Stimulated activated CD4-positive, alpha-beta T cell treated with anti-CD3 and anti-CD28 coated beads, Interleukin-4, amount 100 ng/mL, for 4 hours (primary cell): ENCODE results near the gene ZFPM1.
"Not testable (repeated sequence)": the region's sequence is repeated elsewhere in the genome, so short reads cannot be mapped to it uniquely, and the experiment has no call there.

ENCODE experiments used
- DNase-seq, 2 experiments: peaks; one replicate each; pipeline ENCODE4 v3.0.0-alpha.2; 2020

The ZFPM1 gene

DNA sequence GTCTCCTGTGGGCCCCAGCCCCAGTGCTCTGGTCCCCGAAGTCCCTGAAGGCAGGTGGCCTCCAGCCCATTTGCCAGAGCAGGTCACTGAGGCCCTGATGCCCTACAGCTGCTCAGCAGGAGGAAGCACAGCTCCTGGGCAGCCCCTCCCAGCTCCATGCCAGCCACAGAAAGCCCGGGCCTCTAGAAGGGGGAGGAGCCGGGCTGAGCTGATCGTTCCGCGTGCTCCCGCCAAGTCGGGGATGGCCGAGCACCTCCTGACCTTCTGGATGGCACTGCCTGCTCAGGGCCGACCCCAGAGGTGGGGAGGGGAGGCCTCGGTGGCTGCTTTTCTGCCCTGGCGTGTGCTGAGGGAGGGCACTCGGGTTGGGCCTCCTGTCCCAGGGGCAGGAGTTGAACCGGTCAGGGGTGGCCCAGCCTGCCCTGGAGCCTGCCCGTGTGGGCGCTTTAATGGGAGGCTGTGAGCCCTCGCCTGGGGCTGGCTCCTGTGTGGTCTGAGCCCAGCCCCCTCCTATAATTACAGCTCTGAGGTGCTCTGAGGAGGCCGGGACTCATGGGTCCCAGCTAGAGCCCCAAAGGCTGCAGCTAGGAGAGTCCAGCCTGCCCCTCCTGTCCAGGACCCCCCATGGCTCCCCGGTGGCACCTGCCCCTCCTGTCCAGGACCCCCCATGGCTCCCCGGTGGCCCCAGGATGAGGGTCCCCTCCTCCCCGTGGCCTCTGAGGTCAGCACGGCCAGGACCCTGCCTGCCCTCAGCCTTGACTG lies 29.7 kb downstream of the ZFPM1 start:
- no peak for DNase-seq

DNA sequence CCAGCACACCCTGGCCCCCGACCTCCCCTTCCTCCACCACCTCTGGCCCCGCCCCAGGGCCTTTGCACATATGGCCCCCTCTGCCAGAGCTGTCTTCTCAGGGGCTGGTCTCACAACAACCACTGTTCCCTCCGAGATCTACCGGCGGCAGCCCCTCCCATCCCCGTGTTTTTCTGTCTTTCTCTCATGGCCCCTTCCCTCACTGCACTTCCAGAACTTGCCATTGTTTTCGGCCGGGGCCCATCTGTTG lies 30.2 kb downstream of the ZFPM1 start:
- DNase-seq: no peak

DNA sequence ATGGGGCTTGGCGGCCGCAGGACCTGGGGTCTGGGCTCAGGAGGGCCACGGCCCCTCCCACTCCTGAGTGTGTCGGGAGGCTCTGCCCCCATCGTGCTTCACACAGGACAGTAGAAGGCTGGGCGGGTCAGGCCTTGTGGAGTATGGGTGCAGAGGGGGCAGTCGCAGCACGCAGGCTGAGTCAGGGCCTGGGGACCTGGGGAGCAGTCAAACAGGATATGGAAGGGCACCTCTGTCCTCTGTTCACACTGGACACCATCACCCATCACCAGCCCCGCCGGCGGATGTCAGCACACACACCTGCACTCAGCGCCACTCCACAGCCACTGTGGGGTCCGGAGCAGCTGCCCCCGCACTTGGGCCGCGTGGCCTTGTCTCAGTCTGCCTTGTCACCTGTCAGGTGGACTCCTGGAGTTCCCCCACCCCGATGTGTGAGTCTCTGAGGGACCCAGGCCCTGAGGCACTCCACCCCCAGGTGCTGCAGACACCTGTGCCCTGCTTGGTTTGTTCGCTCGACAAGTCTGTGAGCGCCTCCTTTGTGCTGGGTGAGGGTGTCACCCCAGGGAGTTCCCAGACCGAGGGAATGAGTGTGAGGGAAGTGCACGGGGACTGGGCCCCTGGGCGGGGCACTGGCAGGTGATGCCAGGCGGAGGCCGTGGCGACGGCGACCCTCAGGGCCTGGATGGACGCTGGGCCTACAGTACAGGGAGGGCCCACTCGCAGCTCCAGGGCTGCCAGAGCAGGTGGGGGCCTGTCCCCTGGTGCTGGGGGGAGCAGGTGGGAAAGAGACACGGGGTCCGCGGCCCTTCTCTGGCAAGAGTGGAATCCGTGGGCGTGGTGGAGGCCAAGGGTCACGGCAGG lies 31.7 kb downstream of the ZFPM1 start:
- DNase-seq: no peak

DNA sequence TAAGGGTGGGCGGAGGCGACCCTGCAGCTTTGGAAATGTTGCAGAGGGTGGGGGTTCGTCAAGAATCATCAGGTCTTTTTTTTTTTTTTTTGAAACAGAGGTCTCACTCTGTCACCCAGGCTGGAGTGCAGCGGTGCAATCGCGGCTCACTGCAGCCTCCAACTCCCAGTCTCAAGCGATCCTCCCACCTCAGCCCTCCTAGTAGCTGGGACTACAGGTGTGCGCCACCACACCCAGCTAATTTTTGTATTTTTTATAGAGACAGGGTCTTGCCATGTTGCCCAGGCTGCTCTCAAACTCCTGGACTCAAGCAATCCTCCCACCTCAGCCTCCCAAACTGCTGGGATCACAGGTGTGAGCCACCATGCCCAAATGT lies 32.3 kb downstream of the ZFPM1 start:
- not testable (repeated sequence) for DNase-seq

DNA sequence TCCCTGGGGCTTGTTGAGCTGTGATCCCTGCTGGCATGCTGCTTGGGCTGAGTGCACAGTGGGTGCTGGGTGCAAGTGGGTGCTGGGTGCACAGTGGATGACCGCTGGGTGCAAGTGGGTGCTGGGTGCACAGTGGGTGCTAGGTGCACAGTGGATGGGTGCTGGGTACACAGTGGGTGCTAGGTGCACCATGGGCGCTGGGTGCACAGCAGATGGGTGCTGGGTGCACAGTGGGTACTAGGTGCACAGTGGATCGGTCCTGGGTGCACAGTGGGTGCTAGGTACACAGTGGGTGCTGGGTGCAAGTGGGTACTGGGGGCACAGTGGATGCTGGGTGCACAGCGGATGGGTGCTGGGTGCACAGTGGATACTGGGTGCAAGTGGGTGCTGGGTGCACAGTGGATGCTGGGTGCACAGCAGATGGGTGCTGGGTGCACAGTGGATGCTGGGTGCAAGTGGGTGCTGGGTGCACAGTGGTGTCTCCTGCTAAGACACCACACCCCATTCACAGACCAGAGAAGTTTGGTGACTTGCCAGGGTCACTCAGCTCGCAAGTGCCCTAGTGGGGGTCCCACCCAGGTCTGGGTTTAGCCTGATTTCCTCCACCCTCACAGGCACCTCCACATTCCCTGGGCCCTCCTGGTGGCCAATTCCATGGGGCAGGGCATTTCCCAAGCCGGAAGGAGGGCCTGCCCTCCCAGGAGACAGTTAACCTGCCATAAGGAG lies 33.5 kb downstream of the ZFPM1 start:
- DNase-seq: no peak

DNA sequence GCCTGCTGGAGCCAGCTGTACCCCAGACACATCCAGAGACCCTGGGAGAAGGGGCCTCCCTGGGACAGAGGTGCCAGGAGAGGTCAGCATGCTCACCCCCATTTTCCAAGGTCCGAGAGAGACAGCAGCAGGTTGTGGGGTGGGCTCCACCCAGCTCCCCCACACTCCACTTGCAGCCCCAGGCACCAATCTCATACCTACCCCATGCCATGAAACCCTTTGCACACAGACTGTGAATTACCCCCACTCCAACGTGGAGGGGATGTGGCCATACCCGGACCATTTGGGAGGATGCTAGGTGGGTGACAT lies 34.0 kb downstream of the ZFPM1 start:
- no peak for DNase-seq

DNA sequence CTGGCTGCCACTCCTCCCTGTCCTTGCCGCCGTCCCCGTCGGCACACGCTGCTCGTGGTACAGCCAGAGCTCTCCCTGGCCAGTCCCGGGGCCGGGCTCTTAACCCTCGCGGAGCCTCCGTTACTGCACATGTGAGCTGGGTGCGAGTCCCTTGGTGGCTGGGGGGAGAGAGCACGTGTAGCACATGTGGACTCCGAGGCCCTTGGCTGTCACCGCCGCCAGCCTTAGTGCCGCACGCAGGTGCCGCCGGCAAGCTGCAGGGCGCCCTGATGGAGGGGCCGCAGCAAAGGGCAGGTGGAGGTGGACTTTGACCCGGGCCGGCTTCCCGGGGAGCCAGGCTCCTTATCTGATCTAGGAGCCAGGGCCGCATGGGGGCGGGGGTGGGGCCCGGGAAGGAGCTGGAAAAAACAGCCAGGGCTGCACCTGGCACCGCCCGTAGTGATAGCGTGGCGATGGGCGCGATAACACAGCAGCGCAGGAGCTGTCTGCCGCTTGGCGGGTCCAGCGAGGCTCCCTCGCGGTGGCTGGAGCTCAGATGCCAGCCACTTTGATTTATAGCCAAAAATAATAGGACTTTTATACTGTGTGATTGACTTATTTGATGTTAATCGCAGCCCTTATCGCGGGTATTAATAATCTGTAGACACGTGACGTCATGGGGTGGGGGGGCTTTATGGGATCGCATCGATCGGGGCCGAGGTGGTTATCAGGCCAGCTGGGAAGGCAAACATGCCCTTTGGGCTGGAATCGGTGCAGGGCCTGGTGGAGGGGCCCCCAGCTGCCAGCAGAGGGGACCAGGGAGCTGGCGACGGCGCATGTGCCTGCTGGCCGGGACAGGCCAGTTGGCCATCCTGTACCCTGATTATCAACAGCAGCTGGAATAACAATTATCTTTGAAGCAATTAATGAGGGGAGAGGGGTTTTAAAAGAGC lies 35.1 kb downstream of the ZFPM1 start:
- no peak for DNase-seq

DNA sequence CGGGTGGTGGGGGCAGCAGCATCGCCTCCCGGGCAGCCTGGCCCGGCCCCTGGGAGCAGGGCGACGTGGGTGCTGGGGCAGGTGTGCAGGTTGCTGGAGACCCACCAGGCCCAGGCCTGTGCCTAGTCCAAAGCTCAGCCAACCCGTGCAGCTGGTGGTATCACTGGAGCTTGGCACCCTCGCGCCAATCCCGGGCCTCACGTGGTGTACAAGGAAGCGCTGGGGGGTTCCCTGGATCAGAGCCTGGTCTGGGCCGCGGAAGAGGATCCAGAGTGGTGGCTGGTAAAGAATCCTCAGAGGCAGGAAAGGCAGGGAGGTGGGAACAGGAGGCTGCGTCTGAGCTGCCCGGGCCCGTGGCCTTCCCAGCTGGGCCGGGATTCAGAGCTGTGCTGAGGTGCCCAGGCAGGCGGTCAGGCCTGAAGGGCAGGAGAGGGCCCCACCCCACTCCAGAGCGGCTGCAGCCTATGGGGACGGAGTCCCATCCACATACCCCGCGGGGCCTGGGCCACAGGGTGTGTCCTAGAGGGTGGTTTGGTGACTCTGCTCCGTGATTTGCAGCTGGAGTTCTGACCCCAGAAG lies 36.2 kb downstream of the ZFPM1 start:
- no peak for DNase-seq

DNA sequence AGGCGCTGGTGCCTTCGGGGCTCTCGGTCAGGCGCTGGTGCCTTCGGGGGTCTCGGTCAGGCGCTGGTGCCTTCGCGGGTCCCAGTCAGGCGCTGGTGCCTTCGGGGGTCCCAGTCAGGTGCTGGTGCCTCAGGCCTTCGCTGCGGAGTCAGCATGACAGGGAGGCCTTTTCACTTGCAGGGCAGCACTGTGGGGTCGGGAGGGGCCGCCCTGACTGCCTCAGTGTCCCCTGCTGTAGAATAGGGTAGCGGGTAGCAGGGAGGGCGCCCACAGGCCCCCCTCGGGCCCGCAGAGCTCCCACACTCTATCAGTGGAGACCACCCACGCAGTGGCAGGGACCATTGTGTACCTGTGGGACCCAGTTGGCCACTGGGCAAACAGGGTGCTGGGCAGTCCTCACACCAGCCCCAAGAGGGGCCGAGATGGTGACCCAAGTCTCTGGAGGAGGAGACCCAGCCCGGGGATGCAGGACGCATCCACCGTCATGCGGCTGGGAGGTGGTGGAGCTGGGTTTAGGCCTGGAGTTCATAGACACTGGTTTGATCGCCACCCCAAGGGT lies 38.0 kb downstream of the ZFPM1 start:
- no peak for DNase-seq

DNA sequence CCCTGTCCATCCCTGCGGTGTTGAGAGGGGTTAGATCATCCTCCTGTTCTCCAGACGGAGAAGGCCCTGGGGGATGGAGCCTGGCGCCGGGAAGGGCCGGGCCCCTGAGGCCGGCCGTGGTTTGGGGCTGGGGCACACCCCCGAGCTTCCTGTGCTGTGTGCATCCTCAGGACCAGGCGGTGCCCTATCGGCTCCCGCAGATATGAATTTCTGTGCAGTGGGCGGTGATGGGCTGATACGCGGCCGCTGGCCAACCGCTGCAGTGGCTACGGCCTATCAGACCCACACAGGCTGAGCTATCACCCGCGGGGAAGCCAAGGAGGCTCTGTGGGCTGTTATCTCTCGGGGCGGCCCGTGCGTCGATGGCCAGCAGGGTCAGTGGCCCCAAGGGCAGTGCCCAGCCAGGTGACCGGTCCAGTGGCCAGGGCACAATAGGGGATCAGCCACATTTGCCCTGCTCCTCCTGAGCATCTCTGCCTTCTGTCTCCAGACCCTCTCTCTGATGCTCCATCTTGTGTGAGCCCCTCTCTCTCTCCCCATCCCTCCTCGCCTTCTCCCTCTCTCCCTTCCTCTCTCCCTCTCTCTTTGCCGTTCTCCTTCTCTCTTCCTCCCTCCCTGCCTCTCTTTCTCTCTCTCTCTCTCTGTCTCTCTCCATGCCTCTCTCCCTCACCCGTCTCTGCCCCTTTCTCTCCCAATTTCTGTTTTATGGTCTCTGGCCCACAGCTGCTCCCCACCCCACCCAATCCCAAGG lies 38.7 kb downstream of the ZFPM1 start:
- no peak for DNase-seq

DNA sequence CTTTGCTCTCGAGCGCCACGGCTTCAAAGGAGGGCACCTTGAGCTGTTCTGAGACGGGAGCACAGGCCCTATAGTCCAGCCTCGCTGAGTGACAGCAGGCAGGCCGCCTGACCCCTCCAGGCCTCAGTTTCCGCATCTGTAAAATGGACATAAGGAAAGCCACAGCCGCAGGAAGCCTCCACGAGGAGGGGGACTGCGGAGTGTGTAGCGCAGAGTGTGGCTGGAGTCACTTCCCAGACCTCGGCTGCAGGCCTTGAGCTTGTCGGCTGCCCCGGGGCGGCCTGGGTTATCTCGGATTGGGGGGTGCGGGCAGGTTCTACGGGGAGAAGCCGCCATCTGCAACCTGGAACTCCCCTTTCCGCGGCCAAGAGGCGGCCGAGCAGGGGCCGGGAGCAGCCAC lies 40.8 kb downstream of the ZFPM1 start:
- DNase-seq: no peak

DNA sequence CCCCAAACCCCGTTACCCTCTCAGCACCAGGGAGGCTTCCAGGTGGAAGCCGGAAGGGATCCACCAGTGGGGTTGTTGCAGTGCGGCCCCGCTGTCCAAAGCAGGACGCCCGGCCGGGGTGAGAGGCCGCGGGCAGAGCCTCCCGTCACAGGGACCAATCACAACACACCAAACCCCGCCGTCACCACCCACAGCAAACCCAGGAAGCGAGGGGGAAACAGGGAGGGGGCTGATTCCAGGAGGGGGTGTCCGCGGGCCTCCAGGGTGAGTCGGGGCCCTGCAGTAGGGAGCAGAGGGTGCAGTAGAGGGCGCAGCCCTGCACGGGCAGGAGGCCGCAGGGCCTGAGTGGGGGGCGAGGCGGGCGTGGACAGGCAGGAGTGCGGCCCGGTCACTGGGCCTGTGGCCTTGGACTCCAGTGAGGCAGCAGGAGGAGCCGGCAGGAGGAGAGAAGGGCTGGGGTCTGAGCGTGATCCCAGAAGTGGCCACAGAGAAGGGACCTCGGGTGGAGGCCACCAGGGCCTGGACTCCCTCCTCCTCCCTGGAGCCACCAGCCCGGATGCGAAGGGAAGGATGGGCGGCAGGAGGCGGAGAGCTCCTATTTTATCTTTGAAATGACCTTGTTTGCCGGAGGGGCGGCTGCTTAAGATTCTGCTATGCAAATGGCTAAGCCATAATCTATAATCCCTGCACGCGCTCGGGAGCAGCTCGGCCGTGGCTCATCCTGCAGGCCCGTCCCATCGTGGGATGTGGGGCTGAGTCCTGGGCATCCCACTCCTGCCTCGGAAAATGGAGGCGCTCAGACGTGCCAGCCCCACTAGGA lies 41.5 kb downstream of the ZFPM1 start:
- DNase-seq: no peak

DNA sequence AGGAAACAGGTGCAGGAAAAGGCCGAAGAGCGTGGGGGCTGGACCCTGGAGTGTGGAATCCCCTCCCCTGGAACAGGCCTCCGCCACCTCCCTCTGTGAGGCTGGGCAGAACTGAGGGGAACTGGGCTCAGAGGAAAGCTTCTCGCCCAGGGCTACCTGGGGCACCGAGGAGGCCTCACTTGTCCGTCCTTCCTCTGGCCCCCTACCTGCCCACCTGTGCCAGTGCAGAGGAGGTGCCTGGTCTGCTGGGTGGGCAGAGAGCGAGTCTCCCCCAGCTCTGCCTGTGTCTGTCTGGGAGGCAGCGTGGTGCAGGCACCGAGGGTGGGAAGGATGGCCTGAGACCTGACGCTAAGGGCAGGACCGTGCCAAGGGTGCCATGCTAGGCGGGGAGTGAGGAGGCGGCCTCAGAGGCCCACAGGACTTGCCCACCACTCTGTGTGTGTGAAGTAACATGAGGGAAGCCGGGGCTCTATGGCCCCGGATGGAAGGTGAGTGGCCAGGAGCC lies 42.2 kb downstream of the ZFPM1 start:
- DNase-seq: no peak

DNA sequence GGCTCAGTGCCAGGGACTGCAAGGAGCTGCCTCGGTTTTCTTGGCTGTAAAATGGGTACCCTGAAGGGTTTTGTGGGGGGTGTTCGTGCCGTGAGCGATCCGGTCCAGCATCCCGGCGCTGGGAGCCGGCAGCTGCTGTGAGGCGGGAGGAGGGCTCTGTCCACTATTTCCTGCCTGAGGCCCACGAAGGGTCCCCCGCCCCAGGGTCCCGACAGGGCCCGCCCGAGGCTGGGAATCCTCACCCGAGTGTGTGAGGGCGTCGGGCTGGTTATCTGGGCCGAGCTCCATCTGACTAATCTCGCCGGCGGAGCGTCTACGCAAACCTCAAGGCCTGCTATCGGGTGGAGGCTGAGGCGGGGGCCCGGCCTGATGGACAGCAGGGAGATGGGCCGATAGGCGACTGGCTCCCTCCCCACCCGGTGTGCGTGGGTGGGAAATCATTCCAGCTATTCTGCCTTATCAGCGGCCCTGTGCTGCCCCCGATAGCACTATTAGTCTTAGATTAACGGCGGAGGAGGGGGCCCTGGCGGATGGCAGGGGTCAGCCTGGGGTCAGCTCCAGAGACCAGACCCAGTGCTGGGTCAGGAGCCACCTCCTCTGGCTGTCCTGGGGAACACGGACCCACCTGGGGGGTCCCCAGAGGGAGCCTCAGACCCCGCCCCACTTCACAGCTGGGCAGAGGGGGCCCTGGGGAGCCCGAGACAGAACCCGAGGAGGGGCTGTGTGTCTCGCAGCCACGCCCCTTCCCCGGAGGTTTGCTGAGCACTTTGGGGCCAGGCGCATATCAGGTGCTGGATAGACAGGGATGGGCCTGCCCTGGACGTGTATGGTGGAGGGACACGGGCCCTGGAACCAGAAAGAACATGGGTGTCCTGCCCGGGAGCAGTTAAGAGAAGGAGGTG lies 44.7 kb downstream of the ZFPM1 start:
- DNase-seq: no peak

DNA sequence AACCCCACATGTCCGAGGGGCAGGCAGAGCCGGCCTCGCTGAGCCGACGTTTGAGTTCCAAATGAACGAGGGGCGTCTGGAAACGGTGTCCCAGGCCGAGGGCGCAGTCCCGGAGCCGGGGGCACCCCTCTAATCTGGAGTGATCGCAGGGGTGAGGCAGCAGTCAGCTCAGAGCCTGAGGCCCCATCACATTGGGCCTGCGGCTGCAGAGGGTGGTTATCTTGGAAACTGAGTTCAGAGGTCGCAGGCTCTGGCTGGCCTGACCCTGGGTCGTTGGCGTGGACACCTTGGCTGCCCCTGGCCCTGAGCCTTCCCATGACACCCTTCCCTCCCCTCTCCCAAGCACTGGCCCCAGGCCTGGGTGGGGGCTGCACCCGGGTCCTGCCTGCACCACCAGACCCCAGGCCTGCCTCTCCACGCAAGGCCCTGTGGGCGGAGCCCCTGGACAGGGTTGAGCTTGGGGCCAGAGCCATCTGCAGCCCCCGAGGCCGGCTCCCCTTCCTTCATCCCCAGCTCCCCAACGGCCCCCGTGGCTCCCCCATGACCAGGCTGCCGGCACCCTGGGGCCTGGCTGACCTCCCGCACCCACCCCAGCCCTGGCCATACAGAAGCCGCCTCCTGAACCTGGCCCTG lies 45.6 kb downstream of the ZFPM1 start:
- DNase-seq: no peak

DNA sequence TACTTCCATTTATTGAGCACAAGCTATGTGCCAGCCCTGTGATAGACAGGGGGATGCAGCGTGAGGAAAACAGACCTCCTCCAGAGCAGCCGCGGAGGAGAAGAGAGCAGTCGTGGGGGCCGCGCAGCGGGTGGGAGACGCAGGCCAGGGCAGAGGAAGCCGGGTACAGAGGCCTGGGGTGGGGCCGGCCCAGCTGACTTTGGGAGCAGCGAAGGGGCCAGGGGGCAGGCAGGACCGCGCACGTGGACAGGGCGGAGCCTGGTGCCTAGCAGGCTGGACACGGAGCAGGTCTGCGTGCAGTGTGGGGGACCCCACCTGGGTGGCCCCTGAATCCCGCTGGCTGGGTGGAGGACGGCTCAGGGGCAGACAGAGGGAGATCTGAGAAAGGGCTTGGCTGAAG lies 46.2 kb downstream of the ZFPM1 start:
- no peak for DNase-seq

DNA sequence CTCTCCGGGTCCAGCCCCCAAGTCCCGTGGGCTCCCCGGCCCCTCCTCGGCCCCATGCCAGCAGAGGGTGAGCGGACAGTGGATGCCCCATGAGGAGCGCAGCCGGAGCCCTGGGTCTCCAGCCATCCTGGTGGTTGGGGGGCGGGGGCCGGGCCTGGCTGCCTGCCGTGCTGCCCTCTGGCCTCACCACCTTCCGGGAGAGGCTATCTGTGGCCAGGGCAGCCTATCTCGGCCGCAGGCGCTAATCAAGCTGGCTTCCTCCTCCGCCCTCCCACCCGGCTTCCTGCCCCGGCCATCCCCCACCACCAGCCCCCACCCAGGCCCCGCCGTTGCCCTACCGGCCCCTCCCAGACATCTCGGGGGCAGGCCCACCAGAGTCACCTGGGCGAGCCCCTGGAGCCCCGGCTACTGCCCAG lies 46.8 kb downstream of the ZFPM1 start:
- DNase-seq: no peak

DNA sequence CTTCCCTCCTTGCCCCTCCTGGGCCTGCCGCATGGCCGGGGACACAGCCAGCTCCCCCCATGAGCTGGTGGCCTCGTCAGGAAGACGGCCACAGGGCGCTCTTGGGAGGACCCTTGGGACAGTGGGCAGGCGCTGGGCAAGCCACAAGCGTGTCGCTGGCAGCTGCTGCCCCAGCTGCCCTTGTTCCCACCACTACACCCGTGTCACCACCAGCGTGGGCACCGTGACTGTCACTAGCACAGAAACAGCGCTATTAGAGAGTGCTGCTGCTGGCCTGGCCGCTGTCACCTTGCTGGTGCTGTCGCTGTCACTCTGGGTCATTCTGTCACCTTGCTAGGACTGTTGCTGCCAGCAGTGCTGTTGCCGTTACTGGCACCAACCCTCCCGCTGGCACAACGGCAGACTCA lies 47.2 kb downstream of the ZFPM1 start:
- no peak for DNase-seq

DNA sequence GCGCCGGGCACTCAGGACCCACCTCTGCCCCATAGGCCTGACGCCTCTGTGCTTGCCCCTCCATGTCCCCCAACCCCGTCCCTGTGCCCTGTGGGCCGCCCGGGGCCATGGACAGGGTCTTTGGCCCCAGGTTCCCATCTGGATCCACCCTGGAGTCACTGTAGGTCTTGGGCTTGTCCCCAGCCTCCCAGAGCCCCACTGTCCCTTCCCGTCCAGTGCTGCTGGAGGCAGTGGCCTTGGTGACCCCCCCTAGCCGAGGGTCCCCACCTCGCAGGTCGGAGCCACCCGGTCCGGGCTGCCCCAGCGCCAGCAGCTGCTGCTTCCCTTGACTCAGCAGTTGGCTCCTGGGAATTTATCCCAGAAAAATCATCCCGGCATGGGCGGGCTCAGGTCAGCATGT lies 49.3 kb downstream of the ZFPM1 start:
- no peak for DNase-seq
